ENCODE data around the gene SCN1A.

The SCN1A gene

GRCh38 chr2:166126007-166126639 is 1.7 kb downstream of the SCN1A start:
- Histone ChIP-seq H3K79me2 (ENCODE audit: insufficient read depth, low read length) (no peaks in the 10 kb centered on the region), H4K20me1 (ENCODE audit: insufficient read depth, low read length, poor library complexity, severe bottlenecking) (no peaks in the 10 kb centered on the region), H3K4me1 (ENCODE audit: insufficient read depth, low read length, poor library complexity, severe bottlenecking) (peaks cover 5% of the 10 kb centered on the region), H3K36me3 (ENCODE audit: insufficient read depth, low read length) (no peaks in the 10 kb centered on the region), H2AFZ (ENCODE audit: low read length) (no peak overlapping the region), H3K4me3 (ENCODE audit: low read length, poor library complexity, severe bottlenecking) (no peak overlapping the region), H3K4me2 (ENCODE audit: low read depth, low read length, poor library complexity, severe bottlenecking) (no peak overlapping the region), H3K27me3 (ENCODE audit: insufficient read depth, low read length, poor library complexity, severe bottlenecking) (no peaks in the 10 kb centered on the region), H3F3A (ENCODE audit: low read depth) (no peaks in the 10 kb centered on the region), H3K9me2 (replicated peaks; ENCODE audit: low read depth, low read length) (no peaks in the 10 kb centered on the region), H3K9me3 (ENCODE audit: insufficient read depth, low read depth, low read length) (no peaks in the 10 kb centered on the region), H3K9ac (ENCODE audit: low read depth, low read length, poor library complexity, severe bottlenecking) (no peak overlapping the region)
- TF ChIP-seq CTCF (conservative IDR thresholded peaks at IDR 0.05; ENCODE audit: low read length) (no peak), EZH2phosphoT487 (IDR thresholded peaks at IDR 0.05; ENCODE audit: borderline replicate concordance) (no peak)

- Histone ChIP-seq H3K4me3 (ENCODE audit: low read length, poor library complexity, severe bottlenecking) (no peak overlapping the region), H3K4me2 (ENCODE audit: low read depth, low read length, poor library complexity, severe bottlenecking) (no peak overlapping the region), H3K9ac (ENCODE audit: low read depth, low read length, poor library complexity, severe bottlenecking) (no peak overlapping the region), H3K36me3 (ENCODE audit: insufficient read depth, low read length) (no peaks in the 10 kb centered on the region), H2AFZ (ENCODE audit: low read length) (no peak overlapping the region), H3K9me2 (replicated peaks; ENCODE audit: low read depth, low read length) (no peaks in the 10 kb centered on the region), H3K9me3 (ENCODE audit: insufficient read depth, low read depth, low read length) (no peaks in the 10 kb centered on the region), H3K4me1 (ENCODE audit: insufficient read depth, low read length, poor library complexity, severe bottlenecking) (peaks cover 5% of the 10 kb centered on the region), H3F3A (ENCODE audit: low read depth) (no peaks in the 10 kb centered on the region), H3K79me2 (ENCODE audit: insufficient read depth, low read length) (no peaks in the 10 kb centered on the region), H4K20me1 (ENCODE audit: insufficient read depth, low read length, poor library complexity, severe bottlenecking) (no peaks in the 10 kb centered on the region), H3K27me3 (ENCODE audit: insufficient read depth, low read length, poor library complexity, severe bottlenecking) (no peaks in the 10 kb centered on the region)
- TF ChIP-seq CTCF (conservative IDR thresholded peaks at IDR 0.05; ENCODE audit: low read length) (no peak), EZH2phosphoT487 (IDR thresholded peaks at IDR 0.05; ENCODE audit: borderline replicate concordance) (no peak)
These were observed 2.3 kb downstream of the SCN1A start for GRCh38 chr2:166125557-166125956.

GRCh38 chr2:166118180-166118579 is 9.6 kb downstream of the SCN1A start:
- Histone ChIP-seq H3K36me3 (ENCODE audit: insufficient read depth, low read length) (no peaks in the 10 kb centered on the region), H3K4me3 (ENCODE audit: low read length, poor library complexity, severe bottlenecking) (no peak overlapping the region), H3K9me3 (ENCODE audit: insufficient read depth, low read depth, low read length) (no peaks in the 10 kb centered on the region), H2AFZ (ENCODE audit: low read length) (no peak overlapping the region), H3K4me2 (ENCODE audit: low read depth, low read length, poor library complexity, severe bottlenecking) (no peak overlapping the region), H3K4me1 (ENCODE audit: insufficient read depth, low read length, poor library complexity, severe bottlenecking) (no peaks in the 10 kb centered on the region), H3K79me2 (ENCODE audit: insufficient read depth, low read length) (no peaks in the 10 kb centered on the region), H3F3A (ENCODE audit: low read depth) (no peaks in the 10 kb centered on the region), H4K20me1 (ENCODE audit: insufficient read depth, low read length, poor library complexity, severe bottlenecking) (no peaks in the 10 kb centered on the region), H3K27me3 (ENCODE audit: insufficient read depth, low read length, poor library complexity, severe bottlenecking) (no peaks in the 10 kb centered on the region), H3K9ac (ENCODE audit: low read depth, low read length, poor library complexity, severe bottlenecking) (no peak overlapping the region), H3K9me2 (replicated peaks; ENCODE audit: low read depth, low read length) (no peaks in the 10 kb centered on the region)
- TF ChIP-seq EZH2phosphoT487 (IDR thresholded peaks at IDR 0.05; ENCODE audit: borderline replicate concordance), result no peak
- TF ChIP-seq CTCF (conservative IDR thresholded peaks at IDR 0.05; ENCODE audit: low read length), result no peak

Measured in Loucy (cell line).